ENCODE results near the gene LHFPL5.

LHFPL5 gene

GRCh38 chr6:35804996-35805736 lies at the start of gene LHFPL5:
LHFPL5 (plus strand) TSS chr6:35805352; CDS start chr6:35805671, 319 bp downstream.
- no peak for DNase-seq (ENCODE audit: low read depth, low spot score)

GRCh38 chr6:35757456-35758123 lies 47.6 kb upstream of the LHFPL5 start:
- no peak for DNase-seq (ENCODE audit: low read depth, low spot score)

GRCh38 chr6:35759426-35759825 lies 45.7 kb upstream of the LHFPL5 start:
- DNase-seq (ENCODE audit: low read depth, low spot score): no peak

GRCh38 chr6:35765739-35766138 lies 39.4 kb upstream of the LHFPL5 start:
- no peak for DNase-seq (ENCODE audit: low read depth, low spot score)

- DNase-seq (ENCODE audit: low read depth, low spot score): no peak
Observed at GRCh38 chr6:35769211-35769610, 35.9 kb upstream of the LHFPL5 start.

- DNase-seq (ENCODE audit: low read depth, low spot score): no peak
Observed at GRCh38 chr6:35771343-35771627, 33.9 kb upstream of the LHFPL5 start.

GRCh38 chr6:35774116-35774794 lies 30.9 kb upstream of the LHFPL5 start:
- DNase-seq (ENCODE audit: low read depth, low spot score): no peak

GRCh38 chr6:35775031-35775430 lies 30.1 kb upstream of the LHFPL5 start:
- no peak for DNase-seq (ENCODE audit: low read depth, low spot score)

GRCh38 chr6:35776364-35777215 lies 28.6 kb upstream of the LHFPL5 start, which contains the start of gene CLPSL2:
CLPSL2 (plus strand) TSS chr6:35776598; CDS start chr6:35776619, 21 bp downstream.
- DNase-seq (ENCODE audit: low read depth, low spot score): no peak

GRCh38 chr6:35777356-35778102 lies 27.6 kb upstream of the LHFPL5 start:
- no peak for DNase-seq (ENCODE audit: low read depth, low spot score)

- no peak for DNase-seq (ENCODE audit: low read depth, low spot score)
Observed at GRCh38 chr6:35778437-35778836, 26.7 kb upstream of the LHFPL5 start.

GRCh38 chr6:35780719-35781118 lies 24.4 kb upstream of the LHFPL5 start, which contains the start of gene CLPSL1:
CLPSL1 (plus strand) TSS chr6:35781019; CDS start chr6:35781111, 92 bp downstream.
- DNase-seq (ENCODE audit: low read depth, low spot score): no peak

- no peak for DNase-seq (ENCODE audit: low read depth, low spot score)
Observed at GRCh38 chr6:35781290-35781689, 23.9 kb upstream of the LHFPL5 start.

GRCh38 chr6:35782424-35782823 lies 22.7 kb upstream of the LHFPL5 start:
- no peak for DNase-seq (ENCODE audit: low read depth, low spot score)

GRCh38 chr6:35784200-35784599 lies 21.0 kb upstream of the LHFPL5 start:
- no peak for DNase-seq (ENCODE audit: low read depth, low spot score)

- DNase-seq (ENCODE audit: low read depth, low spot score): no peak
Observed at GRCh38 chr6:35786272-35786671, 18.9 kb upstream of the LHFPL5 start.

- no peak for DNase-seq (ENCODE audit: low read depth, low spot score)
Observed at GRCh38 chr6:35786810-35787209, 18.3 kb upstream of the LHFPL5 start.

GRCh38 chr6:35787266-35788218 lies 17.6 kb upstream of the LHFPL5 start:
- DNase-seq (ENCODE audit: low read depth, low spot score): no peak

GRCh38 chr6:35788423-35788982 lies 16.6 kb upstream of the LHFPL5 start:
- DNase-seq (ENCODE audit: low read depth, low spot score): no peak

GRCh38 chr6:35790683-35791082 lies 14.5 kb upstream of the LHFPL5 start:
- DNase-seq (ENCODE audit: low read depth, low spot score): no peak

All from brain pericyte (primary cell).